ENCODE measurements around the gene YWHAG. TPM values are rescaled to one million over a fixed set of nuclear protein-coding genes. Genes with fewer than 3 reads are reported as not detected.

The YWHAG gene
- total and polyA plus RNA-seq, 2 of the 13 experiments (the other 11 are each of a cell fraction or from before 2014, with no cell fraction given), result 36.9 to 67.5 TPM

- TF ChIP-seq HMGXB3 (CRISPR knock-in tag; IDR thresholded peaks at IDR 0.05; ENCODE audit: borderline replicate concordance) (no peak; the same call in 1 of the 2 replicates), ZNF574 (CRISPR knock-in tag; IDR thresholded peaks at IDR 0.05) (peak; percentile 31), ZNF124 (CRISPR knock-in tag; IDR thresholded peaks at IDR 0.05) (no peak), MATR3 (CRISPR knock-in tag; IDR thresholded peaks at IDR 0.05) (no peak), ZFP90 (CRISPR knock-in tag; IDR thresholded peaks at IDR 0.05; ENCODE audit: borderline replicate concordance) (peak; percentile 28; the same call in 1 of the 2 replicates), SRSF1 (optimal IDR thresholded peaks at IDR 0.05; ENCODE audit: low read depth, low read length) (peak; percentile 57), SCMH1 (CRISPR knock-in tag; IDR thresholded peaks at IDR 0.05; ENCODE audit: borderline replicate concordance) (no peak), SNAPC4 (CRISPR knock-in tag; IDR thresholded peaks at IDR 0.05) (no peak), CCAR2 (optimal IDR thresholded peaks at IDR 0.05; ENCODE audit: low read depth, low read length) (no peak), ZNF816 (CRISPR knock-in tag; IDR thresholded peaks at IDR 0.05; ENCODE audit: borderline replicate concordance) (no peak), RARG (CRISPR knock-in tag; IDR thresholded peaks at IDR 0.05; ENCODE audit: low read depth) (0 out of 2 replicates have a peak, but pooled peaks have one; percentile 1)
Observed at GRCh38 chr7:76359111-76359977, 553 bp upstream of the YWHAG start (continued).
